ENCODE data around the gene ILF3. TPM values are rescaled to one million over a fixed set of nuclear protein-coding genes. Genes with fewer than 3 reads are reported as not detected.

The ILF3 gene
- total and polyA plus RNA-seq, 2 of the 13 experiments (the other 11 are each of a cell fraction or from before 2014, with no cell fraction given) = 120 to 173 TPM

- H3K27me3 ChIP-seq (ENCODE audit: control insufficient read depth in 1 of 2, insufficient read depth in 2 of 2, low read length in 2 of 2) = no peaks in the 10 kb centered on the region; a peak in 1 of 5 replicates
- no peak for TF ChIP-seq ZSCAN5A (CRISPR knock-in tag; IDR thresholded peaks at IDR 0.05; ENCODE audit: borderline replicate concordance)
- peak; percentile 1 for TF ChIP-seq RBM22 (optimal IDR thresholded peaks at IDR 0.05; ENCODE audit: low read length)
- TF ChIP-seq, protein P1, sequence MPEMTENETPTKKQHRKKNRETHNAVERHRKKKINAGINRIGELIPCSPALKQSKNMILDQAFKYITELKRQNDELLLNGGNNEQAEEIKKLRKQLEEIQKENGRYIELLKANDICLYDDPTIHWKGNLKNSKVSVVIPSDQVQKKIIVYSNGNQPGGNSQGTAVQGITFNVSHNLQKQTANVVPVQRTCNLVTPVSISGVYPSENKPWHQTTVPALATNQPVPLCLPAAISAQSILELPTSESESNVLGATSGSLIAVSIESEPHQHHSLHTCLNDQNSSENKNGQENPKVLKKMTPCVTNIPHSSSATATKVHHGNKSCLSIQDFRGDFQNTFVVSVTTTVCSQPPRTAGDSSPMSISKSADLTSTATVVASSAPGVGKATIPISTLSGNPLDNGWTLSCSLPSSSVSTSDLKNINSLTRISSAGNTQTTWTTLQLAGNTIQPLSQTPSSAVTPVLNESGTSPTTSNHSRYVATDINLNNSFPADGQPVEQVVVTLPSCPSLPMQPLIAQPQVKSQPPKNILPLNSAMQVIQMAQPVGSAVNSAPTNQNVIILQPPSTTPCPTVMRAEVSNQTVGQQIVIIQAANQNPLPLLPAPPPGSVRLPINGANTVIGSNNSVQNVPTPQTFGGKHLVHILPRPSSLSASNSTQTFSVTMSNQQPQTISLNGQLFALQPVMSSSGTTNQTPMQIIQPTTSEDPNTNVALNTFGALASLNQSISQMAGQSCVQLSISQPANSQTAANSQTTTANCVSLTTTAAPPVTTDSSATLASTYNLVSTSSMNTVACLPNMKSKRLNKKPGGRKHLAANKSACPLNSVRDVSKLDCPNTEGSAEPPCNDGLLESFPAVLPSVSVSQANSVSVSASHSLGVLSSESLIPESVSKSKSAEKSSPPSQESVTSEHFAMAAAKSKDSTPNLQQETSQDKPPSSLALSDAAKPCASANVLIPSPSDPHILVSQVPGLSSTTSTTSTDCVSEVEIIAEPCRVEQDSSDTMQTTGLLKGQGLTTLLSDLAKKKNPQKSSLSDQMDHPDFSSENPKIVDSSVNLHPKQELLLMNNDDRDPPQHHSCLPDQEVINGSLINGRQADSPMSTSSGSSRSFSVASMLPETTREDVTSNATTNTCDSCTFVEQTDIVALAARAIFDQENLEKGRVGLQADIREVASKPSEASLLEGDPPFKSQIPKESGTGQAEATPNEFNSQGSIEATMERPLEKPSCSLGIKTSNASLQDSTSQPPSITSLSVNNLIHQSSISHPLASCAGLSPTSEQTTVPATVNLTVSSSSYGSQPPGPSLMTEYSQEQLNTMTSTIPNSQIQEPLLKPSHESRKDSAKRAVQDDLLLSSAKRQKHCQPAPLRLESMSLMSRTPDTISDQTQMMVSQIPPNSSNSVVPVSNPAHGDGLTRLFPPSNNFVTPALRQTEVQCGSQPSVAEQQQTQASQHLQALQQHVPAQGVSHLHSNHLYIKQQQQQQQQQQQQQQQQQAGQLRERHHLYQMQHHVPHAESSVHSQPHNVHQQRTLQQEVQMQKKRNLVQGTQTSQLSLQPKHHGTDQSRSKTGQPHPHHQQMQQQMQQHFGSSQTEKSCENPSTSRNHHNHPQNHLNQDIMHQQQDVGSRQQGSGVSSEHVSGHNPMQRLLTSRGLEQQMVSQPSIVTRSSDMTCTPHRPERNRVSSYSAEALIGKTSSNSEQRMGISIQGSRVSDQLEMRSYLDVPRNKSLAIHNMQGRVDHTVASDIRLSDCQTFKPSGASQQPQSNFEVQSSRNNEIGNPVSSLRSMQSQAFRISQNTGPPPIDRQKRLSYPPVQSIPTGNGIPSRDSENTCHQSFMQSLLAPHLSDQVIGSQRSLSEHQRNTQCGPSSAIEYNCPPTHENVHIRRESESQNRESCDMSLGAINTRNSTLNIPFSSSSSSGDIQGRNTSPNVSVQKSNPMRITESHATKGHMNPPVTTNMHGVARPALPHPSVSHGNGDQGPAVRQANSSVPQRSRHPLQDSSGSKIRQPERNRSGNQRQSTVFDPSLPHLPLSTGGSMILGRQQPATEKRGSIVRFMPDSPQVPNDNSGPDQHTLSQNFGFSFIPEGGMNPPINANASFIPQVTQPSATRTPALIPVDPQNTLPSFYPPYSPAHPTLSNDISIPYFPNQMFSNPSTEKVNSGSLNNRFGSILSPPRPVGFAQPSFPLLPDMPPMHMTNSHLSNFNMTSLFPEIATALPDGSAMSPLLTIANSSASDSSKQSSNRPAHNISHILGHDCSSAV (CRISPR knock-in tag; IDR thresholded peaks at IDR 0.05; ENCODE audit: borderline replicate concordance) = no peak
- DNase-seq (ENCODE audit: low spot score) (no peak), FAIRE-seq (no peak), ATAC-seq (no peak)
- peaks cover 58 to 96% of the 10 kb centered on the region in 2 experiments for H3K36me3 ChIP-seq (replicated peaks in 1 of 2; ENCODE audit: control insufficient read depth in 1 of 2, insufficient read depth in 2 of 2, low read length in 2 of 2)
- 94% methylated on average over 12 of the region's 15 CpGs for WGBS (ENCODE audit: low lambda C conversion rate)
- H3K4me3 ChIP-seq (replicated peaks in 1 of 3; ENCODE audit: insufficient read depth in 1 of 3, low read depth in 2 of 3, low read length in 3 of 3) = no peak overlapping the region
- H3K9me3 ChIP-seq (ENCODE audit: low read length) = no peaks in the 10 kb centered on the region
- ChIA-PET POLR2A (no interaction called here), CTCF (ENCODE audit: low intra/inter-chr PET ratio, low total read pairs) (no interaction called here)
- no TSS peak for BruUV-seq (replicated peaks)
- no peak overlapping the region for H3K4me2 ChIP-seq (ENCODE audit: low read depth, low read length)
- no peak overlapping the region for H3K27ac ChIP-seq (ENCODE audit: extremely low read length, insufficient read depth, low read length)
- intact Hi-C loops (cut with micrococcal nuclease; ENCODE audit: unreplicated experiment) = no loop called here
- in situ Hi-C loops (cut with HindIII; ENCODE audit: extremely low pct_ligation_motif_present, low pct_unique_long_range_greater_than_20kb) = no loop called here
- peaks cover 6% of the 10 kb centered on the region for H3K79me2 ChIP-seq (ENCODE audit: insufficient read depth, low read length)
- no peaks in the 10 kb centered on the region for H3K4me1 ChIP-seq (ENCODE audit: insufficient read depth, low read length)
- no peak overlapping the region for H3K9ac ChIP-seq (ENCODE audit: insufficient read depth, low read depth, low read length)
- H4K20me1 ChIP-seq (ENCODE audit: insufficient read depth, low read length) = peaks cover 4% of the 10 kb centered on the region; the same call in 1 of the 2 replicates
- no peak overlapping the region for H2AFZ ChIP-seq (ENCODE audit: low read length)
Observed at GRCh38 chr19:10683064-10683426, 28.9 kb downstream of the ILF3 start.

Measured in HepG2 (cell line).